HepG2 (cell line): Measurements from ENCODE around the gene PLIN4. TPM values are rescaled to one million over a fixed set of nuclear protein-coding genes. Genes with fewer than 3 reads are reported as not detected.

Experiments
- ARNT ChIP-seq: fragments of 450-650 bp; IDR thresholded peaks from 2 replicates; pipeline ENCODE4 v1.6.1; 2017
- BHLHE40 ChIP-seq: IDR thresholded peaks from 2 replicates; pipeline ENCODE4 v1.6.1; 2011; ENCODE audit warnings: low read length, improper control_type of control experiment
- CAMTA2 ChIP-seq: sonication (generic); formaldehyde crosslinking; IDR thresholded peaks from 2 replicates; pipeline ENCODE4 v1.4.0; 2020; ENCODE audit warnings: mild to moderate bottlenecking, missing genetic modification reagents, borderline replicate concordance
- DNMT3B ChIP-seq: conservative IDR thresholded peaks from 2 replicates; pipeline ENCODE4 v1.6.1; 2016; ENCODE audit warnings: missing biosample characterization, control low read depth
- ETS1 ChIP-seq: sonication (generic); formaldehyde crosslinking; IDR thresholded peaks from 2 replicates; pipeline ENCODE4 v1.4.0; 2020; ENCODE audit warnings: missing genetic modification reagents
- EZH2 ChIP-seq: conservative IDR thresholded peaks from 2 replicates; pipeline ENCODE4 v1.6.1; 2012; ENCODE audit warnings: mild to moderate bottlenecking, low read depth, low read length, moderate library complexity
- GFI1 ChIP-seq: sonication (generic); formaldehyde crosslinking; IDR thresholded peaks from 2 replicates; pipeline ENCODE4 v1.5.0; 2020; ENCODE audit warnings: missing genetic modification reagents, mild to moderate bottlenecking, borderline replicate concordance
- HOXD1 ChIP-seq: sonication (generic); formaldehyde crosslinking; IDR thresholded peaks from 2 replicates; pipeline ENCODE4 v1.5.0; 2020; ENCODE audit warnings: missing genetic modification reagents
- KDM1A ChIP-seq: IDR thresholded peaks from 2 replicates; pipeline ENCODE4 v1.6.1; 2016; ENCODE audit warnings: missing compliant biosample characterization
- MEIS1 ChIP-seq: sonication (generic); formaldehyde crosslinking; IDR thresholded peaks from 2 replicates; pipeline ENCODE4 v1.9.0; 2021; ENCODE audit warnings: mild to moderate bottlenecking, missing genetic modification reagents, moderate library complexity, borderline replicate concordance
- NCOA1 ChIP-seq: sonication (generic); formaldehyde crosslinking; IDR thresholded peaks from 2 replicates; pipeline ENCODE4 v1.9.0; 2021; ENCODE audit warnings: missing genetic modification reagents
- NFIC ChIP-seq: IDR thresholded peaks from 2 replicates; pipeline ENCODE4 v1.6.1; 2012; ENCODE audit warnings: mild to moderate bottlenecking, low read length, inconsistent platforms
- NPAS2 ChIP-seq: sonication (generic); formaldehyde crosslinking; IDR thresholded peaks from 2 replicates; pipeline ENCODE4 v1.8.0; 2022; ENCODE audit warnings: mild to moderate bottlenecking, missing genetic modification reagents, borderline replicate concordance
- RBM22 ChIP-seq: fragments of 200-400 bp; formaldehyde crosslinking; optimal IDR thresholded peaks from 2 replicates; pipeline ENCODE3; 2017; ENCODE audit warnings: mild to moderate bottlenecking, low read length, moderate library complexity
- RCOR2 ChIP-seq: IDR thresholded peaks from 2 replicates; pipeline ENCODE4 v1.6.1; 2016; ENCODE audit warnings: missing biosample characterization, missing genetic modification reagents
- RELA ChIP-seq: sonication (generic); formaldehyde crosslinking; IDR thresholded peaks from 2 replicates; pipeline ENCODE4 v1.4.0; 2020; ENCODE audit warnings: missing genetic modification reagents
- RXRB ChIP-seq: IDR thresholded peaks from 2 replicates; pipeline ENCODE4 v1.6.1; 2016; ENCODE audit warnings: borderline replicate concordance, missing genetic modification reagents, missing compliant biosample characterization
- SRF ChIP-seq: IDR thresholded peaks from 2 replicates; pipeline ENCODE4 v1.6.1; 2011; ENCODE audit warnings: mild to moderate bottlenecking, low read depth, low read length, moderate library complexity
- ZFP90 ChIP-seq: sonication (generic); formaldehyde crosslinking; IDR thresholded peaks from 2 replicates; pipeline ENCODE4 v1.8.0; 2022; ENCODE audit warnings: missing genetic modification reagents, mild to moderate bottlenecking, inconsistent platforms, borderline replicate concordance
- ZNF207 ChIP-seq: fragments of 450-650 bp; IDR thresholded peaks from 2 replicates; pipeline ENCODE4 v1.6.1; 2016; ENCODE audit warnings: antibody characterized with exemption, borderline replicate concordance
- ZNF256 ChIP-seq: sonication (generic); formaldehyde crosslinking; conservative IDR thresholded peaks from 2 replicates; pipeline ENCODE4 v1.4.0; 2020; ENCODE audit warnings: missing genetic modification reagents
- ZNF30 ChIP-seq: sonication (generic); formaldehyde crosslinking; IDR thresholded peaks from 2 replicates; pipeline ENCODE4 v1.5.0; 2020; ENCODE audit warnings: mild to moderate bottlenecking, missing genetic modification reagents
- ZNF790 ChIP-seq: sonication (generic); formaldehyde crosslinking; IDR thresholded peaks from 2 replicates; pipeline ENCODE4 v1.8.0; 2022; ENCODE audit warnings: missing genetic modification reagents, mild to moderate bottlenecking, borderline replicate concordance
- polyA plus RNA-seq, 8 experiments: library from polyadenylated mRNA; depleted of rRNA in 3 of 8; stranded (reverse) in 7 of 8; unstranded in 1 of 8; fragments of >200 nt; fragmentation: Illumina TruSeq in 4 of 8; extraction: Trizol in 4 of 8; gene quantifications; 2 replicates each; pipeline versions ENCODE4 v1.2.1 to v1.2.3, GENCODE V29; 2011 to 2016; ENCODE audit warnings: low read depth in 4 of 8, missing spikeins in 1 of 8, mixed read lengths in 1 of 8; ENCODE audit not compliant: insufficient read depth in 1 of 8
- total RNA-seq, 5 experiments: library from RNA; depleted of rRNA; stranded (reverse); fragments of >200 nt; fragmentation: Illumina TruSeq; extraction: Trizol; gene quantifications; 2 replicates each; pipeline ENCODE4 v1.2.3, GENCODE V29; 2016; ENCODE audit warnings: low read depth in 1 of 5
- TF ChIP-seq, protein P1 (sequence below): sonication (generic); formaldehyde crosslinking; IDR thresholded peaks from 2 replicates; pipeline ENCODE4 v1.9.0; 2022; ENCODE audit warnings: low read depth, missing genetic modification reagents
- TF ChIP-seq, protein P2 (sequence below): IDR thresholded peaks from 2 replicates; pipeline ENCODE4 v1.6.1; 2016; ENCODE audit warnings: low read depth, borderline replicate concordance
- TF ChIP-seq, protein P3 (sequence below): sonication (generic); formaldehyde crosslinking; IDR thresholded peaks from 2 replicates; pipeline ENCODE4 v1.5.0; 2020; ENCODE audit warnings: mild to moderate bottlenecking, missing genetic modification reagents

Gene PLIN4
- total and polyA plus RNA-seq, 2 of the 13 experiments (the other 11 are each of a cell fraction or from before 2014, with no cell fraction given) = 1.1 to 1.3 TPM

DNA sequence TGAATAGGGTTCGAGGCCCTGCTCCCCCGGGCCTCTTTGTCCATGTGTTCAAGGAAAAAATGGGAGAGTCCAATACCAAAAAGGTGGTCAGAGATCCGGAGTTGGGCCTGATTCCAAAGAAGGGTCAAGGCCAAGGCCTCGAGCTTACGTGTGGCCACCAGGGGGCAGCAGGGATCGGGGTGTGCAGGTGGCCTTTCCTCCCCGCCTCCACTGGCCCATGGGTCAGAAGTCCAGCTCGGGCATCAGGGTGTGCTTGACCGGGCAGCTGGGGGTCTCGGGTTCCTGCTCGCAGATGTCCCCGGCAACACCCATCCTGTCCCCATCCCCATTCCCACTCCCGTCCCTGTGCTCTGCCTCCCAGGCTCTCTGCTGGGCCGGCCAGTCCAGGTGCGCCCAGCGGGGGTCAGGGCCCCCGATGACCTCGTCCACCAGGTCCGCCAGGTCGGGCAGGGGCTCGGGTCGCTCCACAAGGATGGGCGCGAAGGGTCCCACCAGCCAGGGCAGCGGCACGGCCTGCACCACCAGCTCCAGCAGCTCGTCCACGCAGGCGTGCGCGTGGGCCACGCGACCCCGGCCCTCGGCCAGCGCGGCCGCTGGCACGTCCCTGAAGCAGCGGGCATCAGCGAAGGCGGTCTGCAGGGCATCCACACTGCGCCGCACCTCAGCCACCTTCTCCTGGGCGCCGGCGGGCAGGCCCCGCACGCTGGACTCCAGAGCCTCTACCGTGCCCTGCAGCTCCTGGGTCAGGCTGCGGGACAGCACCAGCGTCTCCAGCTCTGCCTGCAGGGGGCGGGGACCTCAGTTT lies 5.2 kb upstream of the PLIN4 start (continued):
- TF ChIP-seq ZNF30 (CRISPR knock-in tag) (no peak), KDM1A (CRISPR knock-in tag) (0 out of 2 replicates have a peak, but pooled peaks have one; percentile 40), CAMTA2 (CRISPR knock-in tag) (no peak), RCOR2 (CRISPR knock-in tag) (0 out of 2 replicates have a peak, but pooled peaks have one; percentile 19), GFI1 (CRISPR knock-in tag) (no peak), NFIC (no peak), ZFP90 (CRISPR knock-in tag) (no peak), NPAS2 (CRISPR knock-in tag) (no peak), ZNF256 (CRISPR knock-in tag) (no peak), ARNT (no peak), EZH2 (no peak), BHLHE40 (0 out of 2 replicates have a peak, but pooled peaks have one; percentile 45), NCOA1 (CRISPR knock-in tag) (no peak), RBM22 (no peak), SRF (no peak), RXRB (CRISPR knock-in tag) (peak; percentile 89), MEIS1 (CRISPR knock-in tag) (no peak), RELA (CRISPR knock-in tag) (no peak), HOXD1 (CRISPR knock-in tag) (0 out of 2 replicates have a peak, but pooled peaks have one; percentile 48), ZNF207 (no peak), DNMT3B (CRISPR knock-in tag) (no peak), ZNF790 (no peak), ETS1 (CRISPR knock-in tag) (no peak)
- TF ChIP-seq, protein P1, sequence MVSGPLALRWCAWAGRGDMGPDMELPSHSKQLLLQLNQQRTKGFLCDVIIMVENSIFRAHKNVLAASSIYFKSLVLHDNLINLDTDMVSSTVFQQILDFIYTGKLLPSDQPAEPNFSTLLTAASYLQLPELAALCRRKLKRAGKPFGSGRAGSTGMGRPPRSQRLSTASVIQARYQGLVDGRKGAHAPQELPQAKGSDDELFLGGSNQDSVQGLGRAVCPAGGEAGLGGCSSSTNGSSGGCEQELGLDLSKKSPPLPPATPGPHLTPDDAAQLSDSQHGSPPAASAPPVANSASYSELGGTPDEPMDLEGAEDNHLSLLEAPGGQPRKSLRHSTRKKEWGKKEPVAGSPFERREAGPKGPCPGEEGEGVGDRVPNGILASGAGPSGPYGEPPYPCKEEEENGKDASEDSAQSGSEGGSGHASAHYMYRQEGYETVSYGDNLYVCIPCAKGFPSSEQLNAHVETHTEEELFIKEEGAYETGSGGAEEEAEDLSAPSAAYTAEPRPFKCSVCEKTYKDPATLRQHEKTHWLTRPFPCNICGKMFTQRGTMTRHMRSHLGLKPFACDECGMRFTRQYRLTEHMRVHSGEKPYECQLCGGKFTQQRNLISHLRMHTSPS (CRISPR knock-in tag) = peak; percentile 61; the same call in 1 of the 2 replicates
- TF ChIP-seq, protein P2, sequence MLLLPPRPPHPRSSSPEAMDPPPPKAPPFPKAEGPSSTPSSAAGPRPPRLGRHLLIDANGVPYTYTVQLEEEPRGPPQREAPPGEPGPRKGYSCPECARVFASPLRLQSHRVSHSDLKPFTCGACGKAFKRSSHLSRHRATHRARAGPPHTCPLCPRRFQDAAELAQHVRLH (CRISPR knock-in tag) = peak; percentile 59; the same call in 1 of the 2 replicates
- TF ChIP-seq, protein P3, sequence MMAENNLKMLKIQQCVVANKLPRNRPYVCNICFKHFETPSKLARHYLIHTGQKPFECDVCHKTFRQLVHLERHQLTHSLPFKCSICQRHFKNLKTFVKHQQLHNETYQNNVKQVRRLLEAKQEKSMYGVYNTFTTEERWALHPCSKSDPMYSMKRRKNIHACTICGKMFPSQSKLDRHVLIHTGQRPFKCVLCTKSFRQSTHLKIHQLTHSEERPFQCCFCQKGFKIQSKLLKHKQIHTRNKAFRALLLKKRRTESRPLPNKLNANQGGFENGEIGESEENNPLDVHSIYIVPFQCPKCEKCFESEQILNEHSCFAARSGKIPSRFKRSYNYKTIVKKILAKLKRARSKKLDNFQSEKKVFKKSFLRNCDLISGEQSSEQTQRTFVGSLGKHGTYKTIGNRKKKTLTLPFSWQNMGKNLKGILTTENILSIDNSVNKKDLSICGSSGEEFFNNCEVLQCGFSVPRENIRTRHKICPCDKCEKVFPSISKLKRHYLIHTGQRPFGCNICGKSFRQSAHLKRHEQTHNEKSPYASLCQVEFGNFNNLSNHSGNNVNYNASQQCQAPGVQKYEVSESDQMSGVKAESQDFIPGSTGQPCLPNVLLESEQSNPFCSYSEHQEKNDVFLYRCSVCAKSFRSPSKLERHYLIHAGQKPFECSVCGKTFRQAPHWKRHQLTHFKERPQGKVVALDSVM (CRISPR knock-in tag) = no peak
